ENCODE measurements around the gene CD82. TPM values are rescaled to one million over a fixed set of nuclear protein-coding genes. Genes with fewer than 3 reads are reported as not detected.
A peak's percentile ranks its signal among the peaks of the same experiment; 100 is the strongest.

CD82 gene
- total RNA-seq, 1 donor: 23.2 TPM

GRCh38 chr11:44607319-44607962, 42.0 kb downstream of the CD82 start:
- peaks cover 43% of the 10 kb centered on the region for H3K4me1 ChIP-seq (ENCODE audit: insufficient read depth, low read length)
- no peaks in the 10 kb centered on the region for H3K9me3 ChIP-seq (ENCODE audit: low read depth, low read length)
- H3K36me3 ChIP-seq (ENCODE audit: insufficient read depth, low read length): peaks cover 17% of the 10 kb centered on the region
- H2AFZ ChIP-seq (ENCODE audit: low read length): no peak overlapping the region
- H3K79me2 ChIP-seq (ENCODE audit: insufficient read depth, low read length): no peaks in the 10 kb centered on the region
- peak; percentile 88 for DNase-seq (ENCODE audit: insufficient read length, low spot score, missing footprints)
- peak overlapping the region; percentile 18 for H3K27ac ChIP-seq (ENCODE audit: low read depth, low read length)
- H3K4me3 ChIP-seq (ENCODE audit: insufficient read depth, low read length): no peak overlapping the region
- TF ChIP-seq, protein P1, sequence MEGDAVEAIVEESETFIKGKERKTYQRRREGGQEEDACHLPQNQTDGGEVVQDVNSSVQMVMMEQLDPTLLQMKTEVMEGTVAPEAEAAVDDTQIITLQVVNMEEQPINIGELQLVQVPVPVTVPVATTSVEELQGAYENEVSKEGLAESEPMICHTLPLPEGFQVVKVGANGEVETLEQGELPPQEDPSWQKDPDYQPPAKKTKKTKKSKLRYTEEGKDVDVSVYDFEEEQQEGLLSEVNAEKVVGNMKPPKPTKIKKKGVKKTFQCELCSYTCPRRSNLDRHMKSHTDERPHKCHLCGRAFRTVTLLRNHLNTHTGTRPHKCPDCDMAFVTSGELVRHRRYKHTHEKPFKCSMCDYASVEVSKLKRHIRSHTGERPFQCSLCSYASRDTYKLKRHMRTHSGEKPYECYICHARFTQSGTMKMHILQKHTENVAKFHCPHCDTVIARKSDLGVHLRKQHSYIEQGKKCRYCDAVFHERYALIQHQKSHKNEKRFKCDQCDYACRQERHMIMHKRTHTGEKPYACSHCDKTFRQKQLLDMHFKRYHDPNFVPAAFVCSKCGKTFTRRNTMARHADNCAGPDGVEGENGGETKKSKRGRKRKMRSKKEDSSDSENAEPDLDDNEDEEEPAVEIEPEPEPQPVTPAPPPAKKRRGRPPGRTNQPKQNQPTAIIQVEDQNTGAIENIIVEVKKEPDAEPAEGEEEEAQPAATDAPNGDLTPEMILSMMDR (IDR thresholded peaks at IDR 0.05; ENCODE audit: extremely low read depth, low read depth, low read length): no peak
- no peaks in the 10 kb centered on the region for H4K20me1 ChIP-seq (ENCODE audit: insufficient read depth, low read length)
- peak overlapping the region; percentile 42 for H3K4me2 ChIP-seq (ENCODE audit: insufficient read depth, low read length)
- no peaks in the 10 kb centered on the region for H3K27me3 ChIP-seq (ENCODE audit: insufficient read depth, low read length)

DNA sequence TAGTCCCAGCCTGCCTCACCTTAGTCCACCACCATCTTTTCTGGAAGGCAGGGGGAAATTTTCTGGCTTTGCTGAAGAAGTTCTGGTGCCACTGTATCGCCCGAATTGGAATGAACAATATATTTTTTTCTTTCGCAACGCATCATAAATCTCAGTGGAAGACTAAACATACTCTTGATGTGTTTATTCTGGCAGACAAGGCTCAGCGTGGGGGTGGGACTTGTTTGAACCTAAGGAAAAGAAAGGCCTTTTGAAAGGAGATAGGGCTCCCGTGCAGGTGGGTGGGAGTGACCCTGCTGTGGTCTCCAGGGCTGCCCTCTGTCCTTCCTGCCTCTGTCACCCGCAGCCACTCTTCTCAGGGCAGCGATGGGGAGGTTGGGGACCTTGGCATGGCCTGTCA, 42.5 kb downstream of the CD82 start:
- H3K27me3 ChIP-seq (ENCODE audit: insufficient read depth, low read length): no peaks in the 10 kb centered on the region
- H3K79me2 ChIP-seq (ENCODE audit: insufficient read depth, low read length): no peaks in the 10 kb centered on the region
- no peak overlapping the region for H2AFZ ChIP-seq (ENCODE audit: low read length)
- peaks cover 40% of the 10 kb centered on the region for H3K4me1 ChIP-seq (ENCODE audit: insufficient read depth, low read length)
- no peak overlapping the region for H3K4me3 ChIP-seq (ENCODE audit: insufficient read depth, low read length)
- peak; percentile 68 for DNase-seq (ENCODE audit: insufficient read length, low spot score, missing footprints)
- H3K4me2 ChIP-seq (ENCODE audit: insufficient read depth, low read length): peak overlapping the region; percentile 42
- H3K9me3 ChIP-seq (ENCODE audit: low read depth, low read length): no peaks in the 10 kb centered on the region
- TF ChIP-seq, protein P1 (IDR thresholded peaks at IDR 0.05; ENCODE audit: extremely low read depth, low read depth, low read length): no peak
- H4K20me1 ChIP-seq (ENCODE audit: insufficient read depth, low read length): no peaks in the 10 kb centered on the region
- peaks cover 17% of the 10 kb centered on the region for H3K36me3 ChIP-seq (ENCODE audit: insufficient read depth, low read length)
- peak overlapping the region; percentile 18 for H3K27ac ChIP-seq (ENCODE audit: low read depth, low read length)

GRCh38 chr11:44608651-44608990, 43.2 kb downstream of the CD82 start:
- Histone ChIP-seq H4K20me1 (ENCODE audit: insufficient read depth, low read length) (no peaks in the 10 kb centered on the region), H3K4me2 (ENCODE audit: insufficient read depth, low read length) (peak overlapping the region; percentile 42), H3K79me2 (ENCODE audit: insufficient read depth, low read length) (no peaks in the 10 kb centered on the region), H3K27me3 (ENCODE audit: insufficient read depth, low read length) (no peaks in the 10 kb centered on the region), H3K36me3 (ENCODE audit: insufficient read depth, low read length) (peaks cover 17% of the 10 kb centered on the region), H3K4me1 (ENCODE audit: insufficient read depth, low read length) (peaks cover 40% of the 10 kb centered on the region), H3K4me3 (ENCODE audit: insufficient read depth, low read length) (no peak overlapping the region), H3K27ac (ENCODE audit: low read depth, low read length) (no peak overlapping the region), H2AFZ (ENCODE audit: low read length) (no peak overlapping the region), H3K9me3 (ENCODE audit: low read depth, low read length) (no peaks in the 10 kb centered on the region)
- DNase-seq (ENCODE audit: insufficient read length, low spot score, missing footprints): peak; percentile 30
- TF ChIP-seq, protein P1 (IDR thresholded peaks at IDR 0.05; ENCODE audit: extremely low read depth, low read depth, low read length): no peak

DNA sequence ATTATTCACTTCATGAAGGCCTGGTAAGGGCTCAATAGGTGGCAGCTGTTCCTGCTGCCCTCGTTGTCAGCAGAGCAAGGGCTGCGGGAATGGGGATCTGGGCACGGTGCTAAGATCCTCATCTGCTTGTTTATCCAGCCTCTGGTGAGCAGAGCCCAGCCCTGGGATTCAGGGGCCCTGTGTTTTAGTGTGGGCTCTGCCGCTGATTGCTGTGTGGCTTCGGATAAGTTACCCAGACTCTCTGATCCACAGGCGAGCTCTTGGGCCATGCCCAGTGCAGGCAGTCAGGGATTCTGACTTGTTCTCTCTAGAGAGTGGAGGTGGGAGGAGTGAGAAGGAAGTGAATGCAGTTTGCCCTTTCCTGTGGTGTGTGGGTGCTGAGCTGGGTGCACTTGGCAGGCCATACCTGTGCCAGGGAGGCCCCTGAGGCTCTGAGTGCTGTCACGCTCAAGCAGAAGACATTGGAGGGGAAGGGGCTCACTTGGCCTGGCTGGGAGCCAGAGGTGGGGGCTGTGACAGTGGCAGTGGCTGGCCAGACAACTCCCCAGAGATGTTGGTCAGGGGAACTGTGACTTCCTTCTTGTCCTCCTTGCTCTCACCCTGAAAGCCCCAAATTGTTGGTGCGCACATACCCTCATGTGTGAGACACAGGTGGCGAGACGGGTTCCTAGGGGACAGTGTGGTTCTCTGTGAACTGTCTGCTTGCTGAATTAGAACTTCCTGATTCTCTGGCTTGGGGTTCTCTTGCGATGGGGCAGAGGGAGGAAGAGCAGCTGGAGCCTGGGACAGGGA, 43.7 kb downstream of the CD82 start:
- DNase-seq (ENCODE audit: insufficient read length, low spot score, missing footprints): peak; percentile 17
- Histone ChIP-seq H3K27ac (ENCODE audit: low read depth, low read length) (no peak overlapping the region), H2AFZ (ENCODE audit: low read length) (no peak overlapping the region), H4K20me1 (ENCODE audit: insufficient read depth, low read length) (no peaks in the 10 kb centered on the region), H3K4me1 (ENCODE audit: insufficient read depth, low read length) (peaks cover 36% of the 10 kb centered on the region), H3K79me2 (ENCODE audit: insufficient read depth, low read length) (no peaks in the 10 kb centered on the region), H3K27me3 (ENCODE audit: insufficient read depth, low read length) (no peaks in the 10 kb centered on the region), H3K4me3 (ENCODE audit: insufficient read depth, low read length) (no peak overlapping the region), H3K9me3 (ENCODE audit: low read depth, low read length) (no peaks in the 10 kb centered on the region), H3K4me2 (ENCODE audit: insufficient read depth, low read length) (no peak overlapping the region), H3K36me3 (ENCODE audit: insufficient read depth, low read length) (peaks cover 17% of the 10 kb centered on the region)
- TF ChIP-seq, protein P1 (IDR thresholded peaks at IDR 0.05; ENCODE audit: extremely low read depth, low read depth, low read length): no peak
